Neuronal stem cell (in vitro differentiated cells): ENCODE measurements around the gene EIF3A.

Experiments
- DNase-seq: peaks from one replicate; pipeline ENCODE4 v3.0.0-alpha.2; 2013; ENCODE audit warnings: low spot score
- H2AFZ ChIP-seq: one replicate; pipeline ENCODE4 v1.6.1; 2013; ENCODE audit warnings: mild to moderate bottlenecking, low read length, inconsistent platforms
- H2AK5ac ChIP-seq: 2 replicates; pipeline ENCODE4 v1.6.1; 2013; ENCODE audit warnings: low read depth, mild to moderate bottlenecking, inconsistent platforms, low read length, moderate library complexity, mixed read lengths
- H2BK120ac ChIP-seq: 2 replicates; pipeline ENCODE4 v1.6.1; 2013; ENCODE audit warnings: low read depth, mild to moderate bottlenecking, inconsistent platforms, low read length, moderate library complexity, mixed read lengths
- H2BK12ac ChIP-seq: one replicate; pipeline ENCODE4 v1.6.1; 2013; ENCODE audit warnings: low read length, inconsistent platforms
- H2BK15ac ChIP-seq: 2 replicates; pipeline ENCODE4 v1.6.1; 2013; ENCODE audit warnings: mild to moderate bottlenecking, low read length, inconsistent platforms, mixed read lengths
- H2BK5ac ChIP-seq: one replicate; pipeline ENCODE4 v1.6.1; 2013; ENCODE audit warnings: inconsistent platforms, mild to moderate bottlenecking, low read length, moderate library complexity
- H3K14ac ChIP-seq: one replicate; pipeline ENCODE4 v1.6.1; 2013; ENCODE audit warnings: low read length, inconsistent platforms
- H3K18ac ChIP-seq: 2 replicates; pipeline ENCODE4 v1.6.1; 2013; ENCODE audit warnings: low read length, inconsistent platforms
- H3K23ac ChIP-seq: 2 replicates; pipeline ENCODE4 v1.6.1; 2013; ENCODE audit warnings: low read depth, mild to moderate bottlenecking, mixed read lengths, low read length, inconsistent platforms; ENCODE audit not compliant: poor library complexity
- H3K27ac ChIP-seq: replicated peaks from 3 replicates; pipeline ENCODE4 v1.5.1; 2013; ENCODE audit warnings: low read length, inconsistent platforms
- H3K27me3 ChIP-seq, 3 experiments: 2 replicates each; pipeline ENCODE4 v1.6.1; 2013; ENCODE audit warnings: low read length in 3 of 3, mild to moderate bottlenecking in 2 of 3, inconsistent platforms in 1 of 3, low read depth in 1 of 3, mixed read lengths in 1 of 3, moderate library complexity in 1 of 3; ENCODE audit not compliant: control insufficient read depth in 3 of 3, insufficient read depth in 3 of 3
- H3K36me3 ChIP-seq, 2 donors: replicated peaks in 1 of 2; 2 replicates each; pipeline ENCODE4 v1.6.1; 2013; ENCODE audit warnings: low read length in 2 of 2; ENCODE audit not compliant: control insufficient read depth in 2 of 2, insufficient read depth in 2 of 2
- H3K4ac ChIP-seq: 2 replicates; pipeline ENCODE4 v1.6.1; 2013; ENCODE audit warnings: inconsistent platforms, mild to moderate bottlenecking, low read length, moderate library complexity
- H3K4me1 ChIP-seq, 2 donors: 1 replicate in 1 of 2; 2 replicates in 1 of 2; pipeline ENCODE4 v1.6.1; 2013; ENCODE audit warnings: low read length in 2 of 2, low read depth in 1 of 2; ENCODE audit not compliant: control insufficient read depth in 2 of 2, insufficient read depth in 1 of 2
- H3K4me2 ChIP-seq: one replicate; pipeline ENCODE4 v1.6.1; 2013; ENCODE audit warnings: mild to moderate bottlenecking, low read length, inconsistent platforms; ENCODE audit not compliant: insufficient read depth, poor library complexity, severe bottlenecking
- H3K4me3 ChIP-seq, 2 donors: 2 replicates each; pipeline ENCODE4 v1.5.1; 2013; ENCODE audit warnings: low read length in 2 of 2, mild to moderate bottlenecking in 2 of 2, inconsistent platforms in 1 of 2, moderate library complexity in 1 of 2
- H3K79me1 ChIP-seq: one replicate; pipeline ENCODE4 v1.6.1; 2013; ENCODE audit warnings: low read depth, mild to moderate bottlenecking, inconsistent platforms, low read length, moderate library complexity
- H3K9ac ChIP-seq: one replicate; pipeline ENCODE4 v1.6.1; 2013; ENCODE audit warnings: mild to moderate bottlenecking, low read depth, low read length, inconsistent platforms; ENCODE audit not compliant: poor library complexity
- H3K9me3 ChIP-seq, 2 donors: replicated peaks in 1 of 2; 2 replicates each; pipeline versions ENCODE3 to v1.6.1; 2013; ENCODE audit warnings: low read length in 2 of 2, mild to moderate bottlenecking in 2 of 2, inconsistent platforms in 1 of 2, low read depth in 1 of 2, mixed read lengths in 1 of 2, moderate library complexity in 1 of 2; ENCODE audit not compliant: control insufficient read depth in 2 of 2, insufficient read depth in 1 of 2
- H4K8ac ChIP-seq: one replicate; pipeline ENCODE4 v1.6.1; 2013; ENCODE audit warnings: low read depth, mild to moderate bottlenecking, inconsistent platforms, low read length, moderate library complexity
- H4K91ac ChIP-seq: one replicate; pipeline ENCODE4 v1.6.1; 2013; ENCODE audit warnings: low read length, low read depth, mild to moderate bottlenecking, inconsistent platforms; ENCODE audit not compliant: poor library complexity
- WGBS, 2 donors: extraction: QIAGEN DNeasy Blood & Tissue Kit; methylation state at CpG; one replicate each; pipeline ENCODE4 v1.1.7; 2013; ENCODE audit warnings: missing lambda C conversion rate in 2 of 2, mixed read lengths in 1 of 2; ENCODE audit not compliant: insufficient read length in 2 of 2, insufficient replicate concordance in 1 of 2; ENCODE audit errors: extremely low coverage in 2 of 2; 5-methylcytosine and 5-hydroxymethylcytosine counted together

The EIF3A gene

DNA sequence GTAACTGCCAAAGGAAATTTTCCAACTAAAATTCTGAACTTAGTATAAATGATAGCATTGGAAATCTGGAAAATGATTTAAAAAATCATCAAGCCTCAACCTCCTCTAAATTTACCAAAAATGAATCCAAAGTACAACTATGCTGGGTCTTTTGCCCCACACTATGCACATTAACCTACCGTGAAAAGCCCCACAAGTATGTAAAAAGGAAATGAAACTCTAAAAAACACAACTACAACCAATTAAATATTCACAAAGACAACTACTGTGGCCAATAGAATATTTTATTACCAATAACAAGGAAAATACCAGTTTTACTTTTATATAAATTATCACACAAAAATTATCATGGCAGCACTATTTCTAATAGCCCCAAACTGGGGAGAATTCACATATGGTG, 19.3 kb downstream of the EIF3A start:
- no peak overlapping the region for H3K27ac ChIP-seq

DNA sequence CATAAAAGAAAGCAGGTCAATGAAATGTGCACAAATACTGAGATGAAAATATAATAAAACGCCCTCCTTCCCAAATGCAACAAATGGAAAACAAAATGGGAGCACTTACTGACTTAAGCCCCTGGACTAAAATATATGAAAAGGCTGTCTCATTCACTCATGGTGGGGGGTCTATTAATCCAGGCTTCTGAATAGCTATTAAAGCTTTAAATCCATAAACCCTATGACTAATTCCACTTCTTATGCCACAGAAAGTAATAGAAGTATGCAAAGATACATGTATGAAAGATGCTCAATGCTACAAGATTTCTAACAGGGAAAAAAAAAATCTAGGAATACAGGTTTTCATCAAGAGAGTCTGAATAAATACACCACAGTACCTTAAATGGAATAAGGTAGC, 20.5 kb downstream of the EIF3A start:
- Histone ChIP-seq H3K36me3 (peaks cover 42 to 100% of the 10 kb centered on the region in 2 donors), H3K4me2 (no peak overlapping the region), H2BK5ac (no peak overlapping the region), H3K23ac (no peak overlapping the region), H3K4ac (no peak overlapping the region), H3K14ac (no peak overlapping the region), H4K91ac (no peak overlapping the region), H2AK5ac (no peak overlapping the region), H3K27me3 (no peaks in the 10 kb centered on the region), H3K4me1 (no peaks in the 10 kb centered on the region), H3K79me1 (peaks cover 9% of the 10 kb centered on the region), H3K27ac (no peak overlapping the region), H2BK15ac (no peak overlapping the region), H2BK12ac (no peak overlapping the region), H2AFZ (no peak overlapping the region), H3K9ac (no peak overlapping the region), H3K9me3 (no peaks in the 10 kb centered on the region), H4K8ac (no peak overlapping the region), H2BK120ac (no peak overlapping the region), H3K4me3 (no peak overlapping the region), H3K18ac (no peak overlapping the region)
- WGBS, 2 donors: no CpG with 5 or more reads among the region's 1 CpG
- DNase-seq: no peak

More for the DNA sequence above, 19.3 kb downstream of the EIF3A start:
- H2BK120ac ChIP-seq: no peak overlapping the region
- H3K14ac ChIP-seq: no peak overlapping the region
- H3K9ac ChIP-seq: no peak overlapping the region
- no peaks in the 10 kb centered on the region for H3K27me3 ChIP-seq
- no peak for DNase-seq
- H2BK5ac ChIP-seq: no peak overlapping the region
- no peak overlapping the region for H3K18ac ChIP-seq
- H4K91ac ChIP-seq: no peak overlapping the region
- peaks cover 9% of the 10 kb centered on the region for H3K79me1 ChIP-seq
- no peak overlapping the region for H3K23ac ChIP-seq
- H3K9me3 ChIP-seq: no peaks in the 10 kb centered on the region
- H4K8ac ChIP-seq: no peak overlapping the region
- no CpG with 5 or more reads among the region's 1 CpG for WGBS, 2 donors
- H3K36me3 ChIP-seq: peaks cover 42 to 98% of the 10 kb centered on the region in 2 donors
- no peak overlapping the region for H2BK15ac ChIP-seq
- no peak overlapping the region for H2BK12ac ChIP-seq
- no peak overlapping the region for H2AK5ac ChIP-seq
- H3K4me1 ChIP-seq: no peaks in the 10 kb centered on the region
- no peak overlapping the region for H2AFZ ChIP-seq
- no peak overlapping the region for H3K4ac ChIP-seq
- H3K4me3 ChIP-seq: no peak overlapping the region
- H3K4me2 ChIP-seq: no peak overlapping the region

DNA sequence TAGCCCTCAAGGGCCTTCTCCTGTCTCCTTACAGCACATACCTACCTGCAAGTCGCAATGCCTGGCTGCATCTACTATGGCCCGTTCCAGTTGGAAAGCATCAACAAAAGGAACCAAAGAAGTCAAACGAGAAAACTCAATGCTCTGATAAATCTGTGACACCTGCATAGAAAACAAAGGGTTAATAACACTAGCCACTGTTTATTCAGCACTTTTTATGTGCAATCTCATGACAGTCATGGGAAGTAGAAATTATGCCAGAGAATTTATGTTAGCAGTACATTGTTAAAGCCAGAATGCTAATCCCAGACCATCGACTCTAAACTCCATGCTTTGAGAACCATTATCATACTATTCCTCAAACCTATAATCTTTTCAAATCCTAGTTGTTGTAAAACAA, 21.1 kb downstream of the EIF3A start:
- H2BK12ac ChIP-seq: no peak overlapping the region
- peaks cover 41 to 100% of the 10 kb centered on the region in 2 donors for H3K36me3 ChIP-seq
- peaks cover 6% of the 10 kb centered on the region for H3K79me1 ChIP-seq
- no peak overlapping the region for H3K14ac ChIP-seq
- no peak overlapping the region for H3K4ac ChIP-seq
- H3K18ac ChIP-seq: no peak overlapping the region
- no peaks in the 10 kb centered on the region for H3K9me3 ChIP-seq
- no peak overlapping the region for H4K8ac ChIP-seq
- H2AFZ ChIP-seq: no peak overlapping the region
- H2BK120ac ChIP-seq: no peak overlapping the region
- no peak overlapping the region for H3K23ac ChIP-seq
- WGBS, 2 donors: no CpG with 5 or more reads among the region's 4 CpGs
- H2AK5ac ChIP-seq: no peak overlapping the region
- H3K27me3 ChIP-seq: no peaks in the 10 kb centered on the region
- DNase-seq: no peak
- H3K4me2 ChIP-seq: no peak overlapping the region
- H3K4me1 ChIP-seq: no peaks in the 10 kb centered on the region
- H3K4me3 ChIP-seq: no peak overlapping the region
- no peak overlapping the region for H3K27ac ChIP-seq
- H4K91ac ChIP-seq: no peak overlapping the region
- no peak overlapping the region for H2BK15ac ChIP-seq
- no peak overlapping the region for H3K9ac ChIP-seq
- H2BK5ac ChIP-seq: no peak overlapping the region

DNA sequence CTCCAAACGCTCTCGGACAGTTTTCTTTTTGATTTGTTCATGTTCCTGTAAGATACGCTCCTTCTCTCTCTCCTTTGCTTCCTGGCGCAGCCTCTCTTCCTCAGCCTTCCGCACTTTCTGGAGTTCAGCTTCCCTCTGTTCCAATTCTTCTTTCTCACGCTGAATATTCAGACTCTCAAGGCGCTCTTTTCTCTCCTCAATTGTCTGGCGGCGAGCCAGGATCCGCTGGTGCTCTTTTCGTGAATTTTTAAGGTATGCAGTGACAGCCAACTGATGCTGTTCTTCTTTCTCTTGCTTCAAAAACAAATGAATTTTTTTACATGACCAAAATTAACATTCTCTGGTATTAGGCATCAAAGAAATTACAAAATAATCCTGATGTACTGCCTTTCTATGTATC, 22.6 kb downstream of the EIF3A start:
- H3K14ac ChIP-seq: no peak overlapping the region
- no peak overlapping the region for H2BK15ac ChIP-seq
- no peaks in the 10 kb centered on the region for H3K4me1 ChIP-seq
- no peak overlapping the region for H2BK5ac ChIP-seq
- H3K79me1 ChIP-seq: peaks cover 3% of the 10 kb centered on the region
- WGBS, 2 donors: no CpG with 5 or more reads among the region's 11 CpGs
- H3K27me3 ChIP-seq: no peaks in the 10 kb centered on the region
- H2BK120ac ChIP-seq: no peak overlapping the region
- H2AFZ ChIP-seq: no peak overlapping the region
- DNase-seq: no peak
- peaks cover 2 to 4% of the 10 kb centered on the region in 2 donors for H3K9me3 ChIP-seq
- H3K4me3 ChIP-seq: no peak overlapping the region
- H4K91ac ChIP-seq: no peak overlapping the region
- no peak overlapping the region for H3K23ac ChIP-seq
- no peak overlapping the region for H2AK5ac ChIP-seq
- no peak overlapping the region for H4K8ac ChIP-seq
- H3K18ac ChIP-seq: no peak overlapping the region
- no peak overlapping the region for H3K27ac ChIP-seq
- no peak overlapping the region for H3K4me2 ChIP-seq
- no peak overlapping the region for H3K4ac ChIP-seq
- H2BK12ac ChIP-seq: no peak overlapping the region
- H3K36me3 ChIP-seq: peaks cover 42 to 100% of the 10 kb centered on the region in 2 donors
- no peak overlapping the region for H3K9ac ChIP-seq
